Ishikawa (cell line): ENCODE results near the gene SMIM9.

Experiments
- EP300 ChIP-seq: IDR thresholded peaks from 2 replicates; pipeline ENCODE4 v1.6.1; 2012; ENCODE audit warnings: borderline replicate concordance
- FOXM1 ChIP-seq: IDR thresholded peaks from 2 replicates; pipeline ENCODE4 v1.6.1; 2012; ENCODE audit warnings: low read depth, borderline replicate concordance
- RAD21 ChIP-seq: IDR thresholded peaks from 2 replicates; pipeline ENCODE4 v1.6.1; 2012; ENCODE audit warnings: low read depth
- TCF12 ChIP-seq: IDR thresholded peaks from 2 replicates; pipeline ENCODE4 v1.6.1; 2012; ENCODE audit warnings: low read depth
- TEAD4 ChIP-seq: IDR thresholded peaks from 2 replicates; pipeline ENCODE4 v1.6.1; 2012

- TF ChIP-seq RAD21: no peak
- no peak for TF ChIP-seq EP300
- no peak for TF ChIP-seq TEAD4
- TF ChIP-seq FOXM1: no peak
- TF ChIP-seq TCF12: no peak
Observed at GRCh38 chrX:154850957-154851611, 16.6 kb upstream of the SMIM9 start.
